ENCODE data around the gene ADAMTSL5.
"Not testable (repeated sequence)": the region's sequence is repeated elsewhere in the genome, so short reads cannot be mapped to it uniquely, and the experiment has no call there.

ADAMTSL5 gene

DNA sequence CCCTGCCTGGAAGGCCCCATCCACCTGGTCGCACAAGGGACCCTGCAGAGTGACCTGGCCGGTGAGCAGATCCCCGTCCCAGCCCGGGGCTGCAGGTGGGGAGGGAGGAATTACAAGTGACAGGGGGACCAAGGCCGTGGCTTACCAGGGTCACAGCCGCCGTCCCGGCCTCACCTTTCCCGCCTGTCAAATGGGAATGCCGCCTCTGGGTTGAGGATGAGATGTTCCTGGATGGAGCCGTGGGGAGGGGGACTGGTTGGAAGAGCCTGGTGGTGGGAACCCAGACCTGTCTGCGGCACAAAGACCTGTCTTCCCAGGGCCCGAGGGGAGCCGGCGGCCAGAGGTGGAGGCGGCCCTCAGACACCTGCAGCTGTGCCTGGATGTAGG lies 16.6 kb upstream of the ADAMTSL5 start:
- no peak for DNase-seq

DNA sequence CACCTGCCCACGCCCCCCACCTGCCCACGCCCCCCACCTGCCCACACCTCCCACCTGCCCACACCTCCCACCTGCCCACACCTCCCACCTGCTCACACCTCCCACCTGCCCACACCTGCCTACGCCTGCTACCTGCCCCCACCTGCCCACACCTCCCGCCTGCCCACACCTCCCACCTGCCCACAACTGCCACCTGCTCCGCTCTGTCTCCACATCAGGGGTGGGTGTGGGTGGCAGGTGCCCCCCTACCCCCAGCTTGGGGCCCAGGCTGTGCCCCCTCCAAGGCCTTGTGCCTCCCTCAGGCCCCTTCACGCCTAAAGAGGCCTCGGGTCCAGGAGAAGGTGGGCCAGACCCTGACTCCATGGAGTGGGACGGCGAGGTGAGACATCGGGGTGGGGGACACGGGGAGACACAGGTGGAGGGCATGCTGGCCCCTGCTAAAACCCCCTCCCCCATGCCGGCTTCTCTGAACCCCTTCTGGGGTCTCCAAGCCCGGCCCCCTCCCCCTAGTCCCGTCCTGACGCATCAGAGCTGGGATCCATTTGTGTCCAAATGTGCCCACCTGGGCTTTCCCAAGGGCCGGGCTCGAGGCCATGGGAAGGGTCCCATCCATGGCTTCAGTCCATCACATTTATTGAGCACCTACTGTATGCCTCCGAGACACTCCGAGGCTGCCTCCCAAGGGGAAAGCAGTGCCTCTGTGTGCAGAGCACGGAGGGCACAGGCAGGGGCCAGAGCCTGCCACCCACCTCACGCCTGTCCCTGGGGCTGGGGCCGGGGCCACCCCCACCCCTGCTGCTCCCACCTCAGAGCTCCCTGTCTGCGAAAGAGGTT lies 16.0 kb upstream of the ADAMTSL5 start:
- DNase-seq: no peak

DNA sequence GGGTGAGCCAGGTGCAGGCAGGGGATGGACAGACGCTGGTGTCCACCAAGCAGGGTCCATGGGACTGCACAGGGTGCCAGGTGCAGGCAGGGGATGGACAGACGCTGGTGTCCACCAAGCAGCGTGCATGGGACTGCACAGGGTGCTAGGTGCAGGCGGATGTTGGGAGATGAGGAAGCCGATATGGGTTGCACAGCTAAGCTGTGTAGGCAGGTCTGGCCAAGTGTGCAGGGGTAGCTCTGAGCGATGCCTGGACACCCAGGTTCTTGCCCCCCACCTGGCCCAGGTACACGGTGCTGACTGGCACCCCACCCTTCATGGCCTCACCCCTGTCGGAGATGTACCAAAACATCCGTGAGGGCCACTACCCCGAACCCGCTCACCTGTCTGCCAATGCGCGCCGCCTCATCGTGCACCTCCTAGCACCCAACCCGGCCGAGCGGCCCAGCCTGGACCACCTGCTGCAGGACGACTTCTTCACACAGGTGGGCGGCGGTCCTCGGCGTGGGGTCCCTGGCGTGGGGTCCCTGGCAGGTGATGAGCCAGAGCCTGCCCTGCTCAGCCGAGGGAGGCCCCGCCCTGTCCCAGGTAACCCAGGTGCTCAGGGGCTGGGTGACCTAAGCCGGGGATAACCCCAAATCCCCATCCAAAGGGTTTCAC lies 15.0 kb upstream of the ADAMTSL5 start:
- DNase-seq: no peak

DNA sequence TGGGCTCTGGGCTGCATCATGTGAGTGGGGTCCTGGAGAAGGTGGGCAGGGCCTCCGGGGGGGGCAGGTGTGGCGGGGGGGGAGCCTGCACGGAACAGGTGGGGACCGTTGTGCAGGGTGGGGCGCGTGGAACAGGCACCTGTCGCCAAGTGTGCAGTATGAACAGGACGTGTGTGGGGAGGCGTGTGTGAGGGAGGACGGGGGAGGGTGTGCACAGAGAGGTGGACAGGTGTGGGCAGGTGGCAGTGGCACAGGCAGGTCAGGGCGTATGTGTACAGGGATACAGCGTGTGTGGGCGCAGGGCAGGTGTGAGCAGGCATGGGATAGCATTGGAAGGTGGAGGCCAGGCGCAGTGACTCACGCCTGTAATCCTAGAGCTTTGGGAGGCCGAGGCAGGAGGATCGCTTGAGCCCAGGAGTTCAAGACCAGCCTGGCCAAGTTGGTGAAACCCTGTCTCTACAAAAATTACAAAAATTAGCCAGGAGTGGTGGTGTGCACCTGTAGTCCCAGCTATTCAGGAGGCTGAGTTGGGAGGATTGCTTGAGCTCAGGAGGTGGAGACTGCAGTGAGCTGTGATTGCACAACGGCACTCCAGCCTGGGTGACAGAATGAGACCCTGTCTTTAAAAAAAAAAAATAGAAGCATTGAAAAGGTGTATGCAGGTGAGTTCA lies 14.3 kb upstream of the ADAMTSL5 start:
- DNase-seq: no peak

DNA sequence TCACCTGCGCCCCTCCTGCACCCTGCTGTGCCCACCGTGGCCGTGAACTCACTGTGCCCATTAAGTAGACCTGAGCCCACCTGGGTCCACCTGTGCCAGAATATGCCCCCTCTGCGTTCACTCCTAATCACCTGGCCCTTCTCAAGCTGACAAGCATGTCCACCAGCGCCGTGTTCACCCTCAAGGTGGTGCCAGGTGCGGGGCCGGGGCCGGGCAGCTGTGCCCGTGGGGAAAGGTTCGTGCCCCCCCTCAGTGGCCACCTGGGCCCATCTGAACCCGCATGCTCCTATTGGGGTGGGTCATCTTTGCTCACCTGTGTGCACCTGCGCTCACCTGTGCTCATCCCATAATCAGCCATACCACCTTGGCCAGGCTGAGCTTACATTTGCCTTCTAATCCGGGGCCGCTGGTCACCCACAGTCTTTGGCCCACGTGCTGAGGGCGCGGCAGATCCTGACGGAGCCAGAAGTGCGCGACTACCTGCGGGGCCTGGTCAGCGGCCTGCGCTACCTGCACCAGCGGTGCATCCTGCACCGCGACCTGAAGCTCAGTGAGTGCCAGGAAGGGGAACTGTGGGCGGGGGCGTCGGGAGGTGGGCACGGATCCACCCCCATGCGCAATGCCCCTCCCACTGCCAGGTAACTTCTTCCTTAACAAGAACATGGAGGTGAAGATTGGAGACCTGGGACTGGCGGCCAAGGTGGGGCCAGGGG lies 13.4 kb upstream of the ADAMTSL5 start:
- DNase-seq: no peak

DNA sequence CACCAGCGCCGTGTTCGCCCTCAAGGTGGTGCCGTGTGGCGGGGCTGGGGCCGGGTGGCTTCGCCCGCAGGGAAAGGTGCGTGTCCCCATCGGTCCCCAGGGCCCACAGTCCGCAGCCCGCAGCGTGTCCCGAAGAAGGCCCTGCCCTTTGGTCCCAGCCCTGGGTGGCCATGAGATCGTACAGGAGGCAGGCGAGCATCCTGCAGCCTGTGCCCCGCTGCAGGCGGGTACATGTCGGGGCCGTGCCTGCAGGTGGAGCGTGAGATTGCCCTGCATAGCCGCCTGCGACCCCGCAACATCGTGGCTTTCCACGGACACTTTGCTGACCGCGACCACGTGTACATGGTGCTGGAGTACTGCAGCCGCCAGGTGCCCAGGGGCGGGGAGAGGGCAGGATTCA lies 12.5 kb upstream of the ADAMTSL5 start:
- DNase-seq: no peak

DNA sequence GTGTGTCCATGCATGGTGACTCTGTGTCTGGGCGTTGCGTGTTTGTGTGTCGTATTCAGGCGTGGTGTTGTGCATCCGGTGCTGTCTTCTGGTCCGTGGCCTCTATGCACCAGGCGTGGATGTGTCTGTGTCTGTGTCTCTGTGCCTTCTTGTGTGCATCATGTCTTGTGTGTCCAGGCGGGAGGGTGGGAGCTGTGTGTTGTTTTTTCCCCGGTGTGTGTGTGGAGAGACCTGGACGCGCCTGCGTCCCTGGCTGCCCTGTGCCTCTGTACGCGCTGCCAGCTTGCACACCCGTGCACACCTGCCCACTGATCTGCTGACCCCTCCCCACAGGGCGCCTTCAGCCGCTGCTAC lies 12.1 kb upstream of the ADAMTSL5 start:
- no peak for DNase-seq

DNA sequence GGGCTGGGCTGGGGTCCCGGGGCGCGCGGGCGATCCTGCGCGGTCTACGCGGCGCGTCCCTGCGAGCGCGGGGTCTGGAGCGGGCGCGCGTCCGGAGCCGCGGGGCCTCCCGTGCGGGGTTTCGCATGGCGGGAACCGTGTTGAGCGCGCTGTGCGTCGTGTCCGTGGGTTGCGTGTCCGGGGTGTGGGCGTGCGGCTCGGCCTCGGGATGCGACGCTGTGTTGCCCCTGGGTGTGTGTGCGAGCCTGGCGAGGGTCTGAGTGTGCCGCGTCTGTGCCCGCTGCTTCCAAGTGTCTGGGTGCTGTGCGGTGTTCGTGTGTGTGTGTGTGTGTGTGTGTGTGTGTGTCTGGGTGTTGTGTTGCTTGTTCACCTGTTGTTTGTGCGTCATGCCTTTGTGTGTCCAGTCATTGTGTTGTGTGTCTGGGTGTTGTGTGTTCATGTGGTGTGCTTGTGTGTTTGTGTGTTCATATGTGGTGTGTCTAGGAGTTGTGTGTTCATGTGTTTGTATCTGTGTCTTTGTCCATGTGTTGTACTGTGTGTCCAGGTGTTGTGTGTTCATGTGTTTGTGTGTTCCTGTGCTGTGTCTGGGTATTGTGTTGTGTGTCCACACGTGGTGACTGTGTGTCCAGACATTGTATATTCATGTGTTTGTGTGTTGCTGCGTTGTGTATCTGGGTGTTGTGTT lies 11.6 kb upstream of the ADAMTSL5 start:
- no peak for DNase-seq

DNA sequence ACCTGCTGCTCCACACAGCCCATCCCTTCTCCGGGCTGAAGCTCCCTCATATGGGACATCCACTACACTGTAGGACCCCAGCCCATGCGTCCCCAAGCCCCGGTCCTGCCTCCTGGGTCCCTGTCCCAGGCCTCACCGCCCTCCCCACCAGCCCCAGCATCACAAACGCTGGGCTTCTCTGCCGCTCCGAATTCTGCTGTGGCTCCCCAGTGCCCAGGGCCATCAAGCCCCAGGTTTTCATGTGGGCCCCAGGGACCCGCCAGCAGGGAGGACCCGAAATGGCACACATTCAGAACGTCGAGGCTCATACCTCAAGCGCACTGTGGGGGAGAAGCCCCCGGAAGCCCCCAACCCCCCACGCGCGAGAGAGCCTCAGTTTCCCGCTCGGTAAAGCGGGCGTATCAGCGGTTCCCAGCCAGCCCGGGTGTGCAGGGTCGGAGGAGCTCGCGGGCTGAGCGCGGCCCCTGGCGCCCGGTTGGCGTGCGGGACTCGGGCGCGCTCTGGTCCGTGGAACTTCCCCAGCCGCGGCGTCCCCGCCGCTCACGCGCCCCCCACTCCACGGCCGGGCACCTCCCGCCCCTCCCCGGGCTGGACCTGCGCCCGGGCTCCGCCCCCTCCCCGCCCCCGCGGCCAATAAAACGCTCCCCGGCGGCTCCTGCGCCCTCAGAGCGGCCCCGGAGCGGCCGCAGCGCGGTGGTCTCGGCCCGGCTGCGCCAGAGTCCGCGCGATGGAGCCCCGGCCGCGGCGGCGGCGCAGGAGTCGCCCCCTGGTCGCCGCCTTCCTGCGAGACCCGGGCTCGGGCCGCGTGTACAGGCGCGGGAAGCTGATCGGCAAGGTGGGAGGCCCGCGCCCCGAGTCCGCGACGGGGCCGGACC lies 10.8 kb upstream of the ADAMTSL5 start, which contains the start of gene PLK5:
Gene PLK5, plus strand, starts transcription at position 666 of the 875 bp plus-strand sequence. CDS start 2,920 bp downstream, outside the sequence.
- DNase-seq: no peak

DNA sequence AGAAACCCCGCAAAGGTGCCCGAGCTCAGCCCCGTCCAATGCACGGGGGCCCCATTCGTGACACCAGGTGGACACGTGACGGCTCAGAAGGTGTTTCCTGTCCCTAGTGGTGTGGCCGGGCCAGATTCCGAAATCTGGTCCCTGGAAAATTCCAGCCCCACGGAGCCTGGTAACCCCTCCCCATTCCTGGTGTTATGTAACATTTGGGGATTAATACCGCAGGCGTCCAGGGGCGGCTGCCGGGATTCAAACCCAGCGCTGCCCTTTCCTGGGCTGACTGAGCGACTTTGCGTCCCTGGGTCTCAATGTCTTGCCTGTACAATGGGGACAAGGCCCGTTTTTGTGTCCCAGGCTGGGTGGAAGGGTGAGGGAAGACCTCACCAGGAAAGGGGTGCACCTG lies 10.0 kb upstream of the ADAMTSL5 start:
- DNase-seq: no peak

DNA sequence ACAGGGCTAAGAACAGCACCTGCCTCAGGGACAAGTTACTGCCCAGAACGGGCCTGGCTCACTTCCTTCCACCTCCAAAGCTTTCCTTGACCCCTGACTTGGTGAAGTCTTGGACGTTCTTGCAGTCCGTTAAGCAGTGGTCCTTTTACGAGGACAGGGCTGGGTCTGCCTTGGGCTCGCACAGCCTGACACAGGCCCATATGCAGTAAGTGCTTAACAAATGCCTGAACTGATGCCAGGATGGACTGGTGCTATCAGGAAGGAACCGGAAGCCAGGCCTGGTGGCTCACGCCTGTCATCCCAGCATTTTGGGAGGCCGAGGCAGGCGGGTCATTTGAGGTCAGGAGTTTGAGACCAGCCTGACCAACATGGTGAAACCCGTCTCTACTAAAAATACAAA lies 9.2 kb upstream of the ADAMTSL5 start:
- DNase-seq: no peak

DNA sequence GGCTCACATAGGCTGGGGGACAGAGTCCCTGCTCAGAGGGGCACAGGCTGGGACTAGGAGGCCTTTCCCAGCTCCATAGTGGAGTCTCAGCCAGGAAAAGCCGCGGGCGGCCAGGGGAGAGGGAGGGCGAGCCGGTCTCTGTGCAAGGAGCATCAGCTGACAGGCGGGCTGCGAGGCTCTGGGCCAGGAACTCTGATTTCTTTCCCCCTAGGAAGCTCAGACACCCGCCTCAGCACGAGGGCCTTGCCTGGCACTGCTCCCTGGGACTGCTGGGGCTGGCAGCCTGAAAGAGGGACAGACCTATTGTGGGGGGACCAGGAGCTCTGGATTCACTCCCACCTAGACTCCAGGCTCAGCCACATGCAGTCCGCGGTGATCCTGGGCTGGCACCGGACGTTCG lies 8.8 kb upstream of the ADAMTSL5 start:
- no peak for DNase-seq

DNA sequence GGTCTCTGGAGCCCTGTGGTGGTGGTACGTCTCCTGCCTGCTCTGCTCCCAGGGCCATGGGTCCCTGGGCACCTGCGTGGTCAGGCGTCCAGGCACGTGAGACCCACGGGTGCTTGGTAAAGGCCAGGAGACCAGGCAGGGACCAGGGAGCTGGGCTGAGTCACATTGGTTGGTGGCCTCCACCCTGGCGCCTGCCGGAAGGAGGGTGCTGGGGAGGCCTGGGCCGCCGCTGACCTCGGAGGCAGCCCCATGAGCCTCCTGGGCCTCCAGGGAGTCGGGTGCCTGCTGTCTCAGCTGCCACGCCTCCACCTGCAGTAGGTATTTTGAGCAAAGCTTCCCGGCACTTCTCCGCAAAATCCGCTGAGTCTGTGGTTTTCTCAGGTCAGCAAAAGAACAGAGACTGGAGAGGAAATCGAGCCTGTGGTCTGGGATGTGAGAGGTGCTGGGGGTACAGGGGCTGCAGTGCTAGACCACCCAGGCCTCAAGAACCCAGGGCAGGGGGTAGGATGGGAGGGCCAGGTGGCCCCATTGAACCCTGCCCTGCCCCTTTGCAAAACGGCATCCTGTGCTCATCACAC lies 7.5 kb upstream of the ADAMTSL5 start:
- DNase-seq: no peak

DNA sequence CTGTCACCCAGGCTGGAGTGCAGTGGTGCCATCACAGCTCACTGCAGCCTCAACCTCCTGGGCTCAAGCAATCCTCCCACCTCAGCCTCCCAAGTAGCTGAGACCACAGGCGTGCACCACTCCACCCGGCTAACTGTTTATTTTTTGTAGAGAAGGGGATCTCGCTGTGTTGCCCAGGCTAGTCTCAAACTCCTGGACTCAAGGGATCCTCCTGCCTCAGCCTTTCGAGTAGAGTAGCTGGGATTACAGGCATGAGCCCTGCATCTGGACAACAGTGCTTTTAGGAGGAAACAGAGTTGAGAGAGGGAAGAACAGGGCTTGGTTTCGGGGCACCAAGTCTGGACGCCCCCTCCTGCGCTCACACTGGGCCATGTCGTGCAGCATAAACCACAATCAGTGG lies 7.0 kb upstream of the ADAMTSL5 start:
- DNase-seq: not testable (repeated sequence)

DNA sequence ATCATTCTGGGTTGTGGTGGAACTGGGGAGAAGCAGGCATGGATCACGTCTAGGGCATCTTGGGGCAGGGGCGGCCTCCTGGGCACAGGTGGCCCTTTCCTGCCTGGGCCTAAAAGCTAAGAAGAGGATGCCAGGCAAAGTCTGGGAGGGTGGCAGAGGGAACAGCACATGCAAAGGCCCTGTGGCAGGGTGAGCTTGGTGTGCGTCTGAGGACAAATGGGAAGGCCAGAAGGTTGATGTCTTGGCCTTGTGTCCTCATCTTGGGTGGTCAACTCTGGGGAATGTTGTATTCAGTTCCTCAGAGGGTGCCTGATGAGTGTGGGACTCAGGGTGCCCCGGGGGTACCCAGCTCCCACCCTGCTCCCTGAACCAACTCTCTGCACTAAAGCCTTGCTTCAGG lies 5.7 kb upstream of the ADAMTSL5 start:
- DNase-seq: no peak

DNA sequence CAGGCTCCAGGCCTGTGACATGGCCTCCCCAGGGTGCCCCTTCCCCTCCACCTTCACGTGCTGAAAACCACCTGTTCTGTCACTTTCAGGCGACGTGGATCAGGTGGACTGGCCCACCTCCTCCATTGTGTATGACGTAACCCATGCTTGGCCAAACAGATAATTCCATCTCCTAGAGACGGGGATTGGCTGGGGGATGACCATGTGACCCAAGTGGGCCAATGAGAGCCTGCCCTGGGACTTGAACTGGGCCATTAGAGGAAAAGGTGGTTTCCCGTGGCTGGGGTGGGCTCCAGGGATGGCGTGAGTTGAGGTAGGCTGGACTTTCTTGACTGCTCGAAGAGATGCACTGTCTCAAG lies 3.6 kb upstream of the ADAMTSL5 start:
- DNase-seq: no peak

DNA sequence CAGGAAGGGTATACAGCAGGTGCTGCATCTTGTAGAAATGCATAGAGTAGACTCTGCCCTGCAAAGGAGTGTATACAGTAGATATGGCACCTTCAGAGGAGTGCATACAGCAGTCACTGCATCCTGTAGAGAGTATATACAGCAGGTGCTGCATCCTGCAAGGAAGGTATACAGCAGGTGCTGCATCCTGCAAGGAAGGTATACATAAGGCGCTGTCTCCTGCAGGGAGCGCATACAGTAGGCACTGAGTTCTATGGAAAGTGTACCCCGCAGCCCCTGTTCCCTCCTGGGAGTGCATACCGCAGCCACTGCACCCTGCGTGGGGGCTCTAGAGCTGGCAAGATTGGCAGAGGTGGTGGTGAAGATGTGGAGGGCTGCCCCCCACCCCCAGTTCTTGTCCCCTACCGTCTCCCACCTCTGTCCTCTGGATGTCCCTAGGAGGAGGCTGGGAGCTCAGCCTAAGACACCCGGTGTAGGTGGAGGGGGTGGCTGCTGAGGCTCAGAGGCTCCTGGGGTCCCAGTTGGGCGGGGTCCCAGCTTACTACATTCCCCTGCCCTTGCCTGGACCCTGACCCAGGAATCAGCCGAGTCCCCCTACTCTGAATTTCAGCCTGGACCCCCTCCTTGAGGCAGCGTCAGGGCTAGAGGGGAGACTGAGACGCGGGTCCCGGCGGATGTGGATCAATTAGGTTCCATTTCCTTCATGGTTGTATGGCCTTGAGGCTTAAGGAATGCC lies 2.3 kb upstream of the ADAMTSL5 start:
- no peak for DNase-seq

DNA sequence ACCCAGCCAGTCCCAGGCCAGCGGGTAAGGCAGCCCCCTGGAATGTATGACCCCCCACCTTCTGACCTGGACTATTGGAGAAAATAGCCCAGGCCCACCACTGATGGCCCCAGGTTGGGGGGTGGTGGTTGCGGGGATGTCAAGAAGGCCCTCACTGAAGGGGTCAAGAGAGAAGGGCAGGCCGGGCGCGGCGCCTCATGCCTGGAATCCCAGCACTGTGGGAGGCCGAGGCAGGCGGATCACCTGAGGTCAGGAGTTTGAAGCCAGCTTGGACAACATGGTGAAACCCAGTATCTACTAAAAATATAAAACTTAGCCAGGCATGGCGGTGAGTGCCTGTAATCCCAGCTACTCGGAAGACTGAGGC lies 1.5 kb upstream of the ADAMTSL5 start:
- no peak for DNase-seq

DNA sequence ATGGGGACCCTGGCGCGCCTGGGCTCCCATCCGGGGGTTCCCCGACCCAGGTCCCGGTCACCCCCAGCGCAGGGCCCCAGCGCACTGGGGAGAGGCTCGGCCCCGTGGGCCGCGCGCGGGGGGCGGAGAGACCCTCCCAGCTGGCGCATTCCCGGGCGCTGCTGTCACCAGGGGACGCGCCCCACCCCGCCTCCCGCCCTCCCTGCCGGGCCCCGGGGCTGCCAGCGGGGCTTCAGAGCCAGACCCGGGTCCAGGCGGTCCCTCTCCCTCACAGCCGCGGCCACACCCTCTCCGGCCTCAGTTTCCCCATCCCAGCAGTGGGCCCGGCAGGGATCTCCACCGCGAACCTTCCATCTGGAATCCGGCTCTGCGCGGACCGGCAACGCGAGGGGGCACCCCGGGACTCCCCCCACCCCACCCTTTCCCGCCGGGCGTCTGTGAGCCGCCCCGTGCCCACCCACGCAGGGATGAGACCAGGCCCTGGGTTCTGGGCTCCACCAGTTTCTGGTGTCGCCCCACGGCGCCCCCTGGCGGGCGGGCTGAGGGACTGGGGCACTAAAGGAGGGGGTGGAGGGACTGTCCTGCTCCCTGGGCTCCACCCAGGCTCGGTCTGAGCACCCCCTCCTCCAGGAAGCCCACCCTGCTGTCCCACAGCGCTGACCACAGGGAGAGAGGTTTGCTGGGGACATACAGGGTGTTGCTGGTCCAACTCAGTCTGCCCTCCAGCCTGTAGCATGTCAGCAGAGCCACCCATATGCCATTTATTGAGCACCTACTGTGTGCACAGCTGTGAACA lies 878 bp upstream of the ADAMTSL5 start:
- no peak for DNase-seq

All from DMS153 (cell line).